HepG2 (cell line): Measurements from ENCODE around the gene MRPL42. TPM values are rescaled to one million over a fixed set of nuclear protein-coding genes. Genes with fewer than 3 reads are reported as not detected.

Experiments used
- CREM ChIP-seq, 2 experiments: sonication (generic) in 1 of 2; formaldehyde crosslinking in 1 of 2; IDR thresholded peaks; 2 replicates each; pipeline versions ENCODE4 v1.4.0 to v1.6.1; 2016 to 2020; ENCODE audit warnings: antibody characterized with exemption in 1 of 2, mild to moderate bottlenecking in 1 of 2, missing genetic modification reagents in 1 of 2
- EP300 ChIP-seq, 3 experiments: sonication (generic) in 1 of 3; formaldehyde crosslinking in 1 of 3; IDR thresholded peaks; 2 replicates each; pipeline versions ENCODE4 v1.5.1 to v1.6.1; 2011 to 2020; ENCODE audit warnings: low read depth in 2 of 3, low read length in 2 of 3, borderline replicate concordance in 1 of 3, improper control_type of control experiment in 1 of 3, mild to moderate bottlenecking in 1 of 3, missing genetic modification reagents in 1 of 3, moderate library complexity in 1 of 3
- FOXA1 ChIP-seq, 2 experiments: fragments of 450-650 bp in 1 of 2; sonication (generic) in 1 of 2; formaldehyde crosslinking in 1 of 2; IDR thresholded peaks; 2 replicates each; pipeline versions ENCODE4 v1.4.0 to v1.6.1; 2016 to 2020; ENCODE audit warnings: missing genetic modification reagents in 1 of 2
- GATAD2A ChIP-seq: IDR thresholded peaks from 2 replicates; pipeline ENCODE4 v1.6.1; 2016
- MBNL3 ChIP-seq: fragments of 250-450 bp; sonication (Bioruptor Pico); conservative IDR thresholded peaks from 2 replicates; pipeline ENCODE4 v1.8.0; 2022; ENCODE audit warnings: mild to moderate bottlenecking, inconsistent platforms
- NR1H2 ChIP-seq: sonication (generic); formaldehyde crosslinking; IDR thresholded peaks from 2 replicates; pipeline ENCODE4 v1.8.1; 2022; ENCODE audit warnings: low read depth, missing genetic modification reagents, borderline replicate concordance
- NR2F6 ChIP-seq, 2 experiments: IDR thresholded peaks; 2 replicates each; pipeline ENCODE4 v1.6.1; 2016; ENCODE audit warnings: antibody characterized with exemption in 1 of 2, mild to moderate bottlenecking in 1 of 2
- SALL1 ChIP-seq: sonication (generic); formaldehyde crosslinking; IDR thresholded peaks from 2 replicates; pipeline ENCODE4 v1.8.0; 2022; ENCODE audit warnings: mild to moderate bottlenecking, missing genetic modification reagents
- TOE1 ChIP-seq: sonication (generic); formaldehyde crosslinking; IDR thresholded peaks from 2 replicates; pipeline ENCODE4 v1.4.0; 2020; ENCODE audit warnings: mild to moderate bottlenecking, missing genetic modification reagents
- ZC3H13 ChIP-seq: sonication (generic); formaldehyde crosslinking; IDR thresholded peaks from 2 replicates; pipeline ENCODE4 v1.8.1; 2023; ENCODE audit warnings: mild to moderate bottlenecking, missing genetic modification reagents, moderate library complexity
- ZKSCAN5 ChIP-seq: sonication (generic); formaldehyde crosslinking; IDR thresholded peaks from 2 replicates; pipeline ENCODE4 v1.5.1; 2020; ENCODE audit warnings: mild to moderate bottlenecking, missing genetic modification reagents
- polyA plus RNA-seq, 8 experiments: library from polyadenylated mRNA; depleted of rRNA in 3 of 8; stranded (reverse) in 7 of 8; unstranded in 1 of 8; fragments of >200 nt; fragmentation: Illumina TruSeq in 4 of 8; extraction: Trizol in 4 of 8; gene quantifications; 2 replicates each; pipeline versions ENCODE4 v1.2.1 to v1.2.3, GENCODE V29; 2011 to 2016; ENCODE audit warnings: low read depth in 4 of 8, missing spikeins in 1 of 8, mixed read lengths in 1 of 8; ENCODE audit not compliant: insufficient read depth in 1 of 8
- total RNA-seq, 5 experiments: library from RNA; depleted of rRNA; stranded (reverse); fragments of >200 nt; fragmentation: Illumina TruSeq; extraction: Trizol; gene quantifications; 2 replicates each; pipeline ENCODE4 v1.2.3, GENCODE V29; 2016; ENCODE audit warnings: low read depth in 1 of 5
- TF ChIP-seq, protein P1 (sequence below): sonication (generic); formaldehyde crosslinking; IDR thresholded peaks from 2 replicates; pipeline ENCODE4 v1.4.0; 2020; ENCODE audit warnings: missing genetic modification reagents, borderline replicate concordance
- TF ChIP-seq, protein P2 (sequence below): sonication (generic); formaldehyde crosslinking; IDR thresholded peaks from 2 replicates; pipeline ENCODE4 v1.5.1; 2020; ENCODE audit warnings: missing genetic modification reagents, mild to moderate bottlenecking, borderline replicate concordance
- TF ChIP-seq, protein P3 (sequence below): sonication (generic); formaldehyde crosslinking; IDR thresholded peaks from 2 replicates; pipeline ENCODE4 v1.4.0; 2020; ENCODE audit warnings: missing genetic modification reagents, borderline replicate concordance
- TF ChIP-seq, protein P4 (sequence below): sonication (generic); formaldehyde crosslinking; IDR thresholded peaks from 2 replicates; pipeline ENCODE4 v1.4.0; 2020; ENCODE audit warnings: mild to moderate bottlenecking, missing genetic modification reagents, borderline replicate concordance

The MRPL42 gene
- total and polyA plus RNA-seq, 2 of the 13 experiments (the other 11 are each of a cell fraction or from before 2014, with no cell fraction given), result 93.3 to 148 TPM

DNA sequence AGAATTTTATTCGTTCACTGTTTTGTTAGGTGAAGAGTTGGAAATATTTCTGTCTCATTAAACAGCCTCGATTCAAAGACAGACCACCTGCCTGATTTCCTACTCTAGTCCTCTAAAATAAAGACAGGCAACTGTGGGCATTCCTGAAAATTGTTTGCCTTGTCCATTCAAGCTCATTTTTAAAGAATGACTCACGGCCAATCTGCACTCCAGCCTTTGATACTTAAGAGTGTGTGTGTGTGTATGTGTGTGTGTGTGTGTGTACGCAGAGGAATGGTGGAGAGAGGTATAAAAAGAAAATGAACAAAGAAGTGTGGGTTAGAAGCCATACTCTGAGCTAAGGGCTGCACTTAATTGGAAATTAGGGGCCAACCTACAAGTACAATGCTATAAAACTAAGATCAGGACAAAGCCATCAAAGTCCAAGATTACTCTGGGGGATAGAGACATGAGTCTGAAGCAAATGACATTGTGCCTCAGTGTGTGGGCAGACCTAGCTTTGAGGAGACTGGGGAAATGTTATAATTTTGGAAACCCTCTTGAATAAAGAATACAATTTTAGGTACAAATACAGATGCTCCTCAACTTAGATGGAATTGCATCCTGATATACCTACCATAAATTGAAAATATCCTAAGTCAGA is 59.6 kb downstream of the MRPL42 start (continued):
- TF ChIP-seq, protein P1, sequence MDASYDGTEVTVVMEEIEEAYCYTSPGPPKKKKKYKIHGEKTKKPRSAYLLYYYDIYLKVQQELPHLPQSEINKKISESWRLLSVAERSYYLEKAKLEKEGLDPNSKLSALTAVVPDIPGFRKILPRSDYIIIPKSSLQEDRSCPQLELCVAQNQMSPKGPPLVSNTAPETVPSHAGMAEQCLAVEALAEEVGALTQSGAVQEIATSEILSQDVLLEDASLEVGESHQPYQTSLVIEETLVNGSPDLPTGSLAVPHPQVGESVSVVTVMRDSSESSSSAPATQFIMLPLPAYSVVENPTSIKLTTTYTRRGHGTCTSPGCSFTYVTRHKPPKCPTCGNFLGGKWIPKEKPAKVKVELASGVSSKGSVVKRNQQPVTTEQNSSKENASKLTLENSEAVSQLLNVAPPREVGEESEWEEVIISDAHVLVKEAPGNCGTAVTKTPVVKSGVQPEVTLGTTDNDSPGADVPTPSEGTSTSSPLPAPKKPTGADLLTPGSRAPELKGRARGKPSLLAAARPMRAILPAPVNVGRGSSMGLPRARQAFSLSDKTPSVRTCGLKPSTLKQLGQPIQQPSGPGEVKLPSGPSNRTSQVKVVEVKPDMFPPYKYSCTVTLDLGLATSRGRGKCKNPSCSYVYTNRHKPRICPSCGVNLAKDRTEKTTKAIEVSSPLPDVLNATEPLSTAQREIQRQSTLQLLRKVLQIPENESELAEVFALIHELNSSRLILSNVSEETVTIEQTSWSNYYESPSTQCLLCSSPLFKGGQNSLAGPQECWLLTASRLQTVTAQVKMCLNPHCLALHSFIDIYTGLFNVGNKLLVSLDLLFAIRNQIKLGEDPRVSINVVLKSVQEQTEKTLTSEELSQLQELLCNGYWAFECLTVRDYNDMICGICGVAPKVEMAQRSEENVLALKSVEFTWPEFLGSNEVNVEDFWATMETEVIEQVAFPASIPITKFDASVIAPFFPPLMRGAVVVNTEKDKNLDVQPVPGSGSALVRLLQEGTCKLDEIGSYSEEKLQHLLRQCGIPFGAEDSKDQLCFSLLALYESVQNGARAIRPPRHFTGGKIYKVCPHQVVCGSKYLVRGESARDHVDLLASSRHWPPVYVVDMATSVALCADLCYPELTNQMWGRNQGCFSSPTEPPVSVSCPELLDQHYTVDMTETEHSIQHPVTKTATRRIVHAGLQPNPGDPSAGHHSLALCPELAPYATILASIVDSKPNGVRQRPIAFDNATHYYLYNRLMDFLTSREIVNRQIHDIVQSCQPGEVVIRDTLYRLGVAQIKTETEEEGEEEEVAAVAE (CRISPR knock-in tag), result no peak
- TF ChIP-seq ZKSCAN5 (CRISPR knock-in tag), result no peak
- TF ChIP-seq FOXA1 (IDR thresholded peaks at IDR 0.05), result no peak
- TF ChIP-seq FOXA1 (CRISPR knock-in tag; IDR thresholded peaks at IDR 0.05), result peak; percentile 38; the same call in 1 of the 2 replicates
- TF ChIP-seq, protein P2, sequence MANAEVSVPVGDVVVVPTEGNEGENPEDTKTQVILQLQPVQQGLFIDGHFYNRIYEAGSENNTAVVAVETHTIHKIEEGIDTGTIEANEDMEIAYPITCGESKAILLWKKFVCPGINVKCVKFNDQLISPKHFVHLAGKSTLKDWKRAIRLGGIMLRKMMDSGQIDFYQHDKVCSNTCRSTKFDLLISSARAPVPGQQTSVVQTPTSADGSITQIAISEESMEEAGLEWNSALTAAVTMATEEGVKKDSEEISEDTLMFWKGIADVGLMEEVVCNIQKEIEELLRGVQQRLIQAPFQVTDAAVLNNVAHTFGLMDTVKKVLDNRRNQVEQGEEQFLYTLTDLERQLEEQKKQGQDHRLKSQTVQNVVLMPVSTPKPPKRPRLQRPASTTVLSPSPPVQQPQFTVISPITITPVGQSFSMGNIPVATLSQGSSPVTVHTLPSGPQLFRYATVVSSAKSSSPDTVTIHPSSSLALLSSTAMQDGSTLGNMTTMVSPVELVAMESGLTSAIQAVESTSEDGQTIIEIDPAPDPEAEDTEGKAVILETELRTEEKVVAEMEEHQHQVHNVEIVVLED (CRISPR knock-in tag), result no peak
- TF ChIP-seq CREM (IDR thresholded peaks at IDR 0.05), result peak; percentile 30; the same call in 1 of the 2 replicates
- no peak for TF ChIP-seq CREM (CRISPR knock-in tag; IDR thresholded peaks at IDR 0.05)
- TF ChIP-seq EP300 (IDR thresholded peaks at IDR 0.05; ENCODE audit: low read depth in 2 of 2, low read length in 2 of 2), result peak in 1 of 2 experiments; percentile 60; a peak in 2 of 4 replicates
- peak; percentile 23; the same call in 1 of the 2 replicates for TF ChIP-seq EP300 (CRISPR knock-in tag; IDR thresholded peaks at IDR 0.05; ENCODE audit: borderline replicate concordance)
- no peak for TF ChIP-seq MBNL3 (CRISPR knock-in tag)
- TF ChIP-seq, protein P3, sequence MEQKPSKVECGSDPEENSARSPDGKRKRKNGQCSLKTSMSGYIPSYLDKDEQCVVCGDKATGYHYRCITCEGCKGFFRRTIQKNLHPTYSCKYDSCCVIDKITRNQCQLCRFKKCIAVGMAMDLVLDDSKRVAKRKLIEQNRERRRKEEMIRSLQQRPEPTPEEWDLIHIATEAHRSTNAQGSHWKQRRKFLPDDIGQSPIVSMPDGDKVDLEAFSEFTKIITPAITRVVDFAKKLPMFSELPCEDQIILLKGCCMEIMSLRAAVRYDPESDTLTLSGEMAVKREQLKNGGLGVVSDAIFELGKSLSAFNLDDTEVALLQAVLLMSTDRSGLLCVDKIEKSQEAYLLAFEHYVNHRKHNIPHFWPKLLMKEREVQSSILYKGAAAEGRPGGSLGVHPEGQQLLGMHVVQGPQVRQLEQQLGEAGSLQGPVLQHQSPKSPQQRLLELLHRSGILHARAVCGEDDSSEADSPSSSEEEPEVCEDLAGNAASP, result no peak
- peak; percentile 55 for TF ChIP-seq GATAD2A
- no peak for TF ChIP-seq ZC3H13 (CRISPR knock-in tag)
- TF ChIP-seq NR2F6 (IDR thresholded peaks at IDR 0.05), result peak; percentile 25; the same call in 1 of the 2 replicates
- peak; percentile 52; the same call in 1 of the 2 replicates for TF ChIP-seq NR2F6 (CRISPR knock-in tag; IDR thresholded peaks at IDR 0.05)
- no peak for TF ChIP-seq TOE1 (CRISPR knock-in tag)
- TF ChIP-seq, protein P4, sequence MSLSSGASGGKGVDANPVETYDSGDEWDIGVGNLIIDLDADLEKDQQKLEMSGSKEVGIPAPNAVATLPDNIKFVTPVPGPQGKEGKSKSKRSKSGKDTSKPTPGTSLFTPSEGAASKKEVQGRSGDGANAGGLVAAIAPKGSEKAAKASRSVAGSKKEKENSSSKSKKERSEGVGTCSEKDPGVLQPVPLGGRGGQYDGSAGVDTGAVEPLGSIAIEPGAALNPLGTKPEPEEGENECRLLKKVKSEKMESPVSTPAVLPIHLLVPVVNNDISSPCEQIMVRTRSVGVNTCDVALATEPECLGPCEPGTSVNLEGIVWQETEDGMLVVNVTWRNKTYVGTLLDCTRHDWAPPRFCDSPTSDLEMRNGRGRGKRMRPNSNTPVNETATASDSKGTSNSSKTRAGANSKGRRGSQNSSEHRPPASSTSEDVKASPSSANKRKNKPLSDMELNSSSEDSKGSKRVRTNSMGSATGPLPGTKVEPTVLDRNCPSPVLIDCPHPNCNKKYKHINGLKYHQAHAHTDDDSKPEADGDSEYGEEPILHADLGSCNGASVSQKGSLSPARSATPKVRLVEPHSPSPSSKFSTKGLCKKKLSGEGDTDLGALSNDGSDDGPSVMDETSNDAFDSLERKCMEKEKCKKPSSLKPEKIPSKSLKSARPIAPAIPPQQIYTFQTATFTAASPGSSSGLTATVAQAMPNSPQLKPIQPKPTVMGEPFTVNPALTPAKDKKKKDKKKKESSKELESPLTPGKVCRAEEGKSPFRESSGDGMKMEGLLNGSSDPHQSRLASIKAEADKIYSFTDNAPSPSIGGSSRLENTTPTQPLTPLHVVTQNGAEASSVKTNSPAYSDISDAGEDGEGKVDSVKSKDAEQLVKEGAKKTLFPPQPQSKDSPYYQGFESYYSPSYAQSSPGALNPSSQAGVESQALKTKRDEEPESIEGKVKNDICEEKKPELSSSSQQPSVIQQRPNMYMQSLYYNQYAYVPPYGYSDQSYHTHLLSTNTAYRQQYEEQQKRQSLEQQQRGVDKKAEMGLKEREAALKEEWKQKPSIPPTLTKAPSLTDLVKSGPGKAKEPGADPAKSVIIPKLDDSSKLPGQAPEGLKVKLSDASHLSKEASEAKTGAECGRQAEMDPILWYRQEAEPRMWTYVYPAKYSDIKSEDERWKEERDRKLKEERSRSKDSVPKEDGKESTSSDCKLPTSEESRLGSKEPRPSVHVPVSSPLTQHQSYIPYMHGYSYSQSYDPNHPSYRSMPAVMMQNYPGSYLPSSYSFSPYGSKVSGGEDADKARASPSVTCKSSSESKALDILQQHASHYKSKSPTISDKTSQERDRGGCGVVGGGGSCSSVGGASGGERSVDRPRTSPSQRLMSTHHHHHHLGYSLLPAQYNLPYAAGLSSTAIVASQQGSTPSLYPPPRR (CRISPR knock-in tag), result peak; percentile 24; the same call in 1 of the 2 replicates
- TF ChIP-seq SALL1 (CRISPR knock-in tag), result peak; percentile 33; the same call in 1 of the 2 replicates
- TF ChIP-seq NR1H2 (CRISPR knock-in tag), result no peak
